Measurements from ENCODE around the gene THAP4. TPM values are rescaled to one million over a fixed set of nuclear protein-coding genes. Genes with fewer than 3 reads are reported as not detected.

THAP4 gene
- total RNA-seq, 1 donor from 2014 or later = 29.1 TPM

GRCh38 chr2:241615041-241615440, 21.9 kb downstream of the THAP4 start:
- DNase-seq (ENCODE audit: low spot score) (no peak), ATAC-seq (no peak)

GRCh38 chr2:241613017-241613780, 23.8 kb downstream of the THAP4 start:
- no peak for DNase-seq (ENCODE audit: low spot score)
- no peak for ATAC-seq

GRCh38 chr2:241612156-241613016, 24.6 kb downstream of the THAP4 start:
- ATAC-seq = no peak
- DNase-seq (ENCODE audit: low spot score) = no peak

GRCh38 chr2:241611062-241611461, 25.9 kb downstream of the THAP4 start:
- ATAC-seq (no peak), DNase-seq (ENCODE audit: low spot score) (no peak)

- peak; percentile 95 for ATAC-seq
- DNase-seq (ENCODE audit: low spot score) = peak; percentile 75
These were observed 26.8 kb downstream of the THAP4 start for GRCh38 chr2:241609859-241610793.

- no peak for ATAC-seq
These were observed 28.1 kb downstream of the THAP4 start for GRCh38 chr2:241608881-241609280.

GRCh38 chr2:241607162-241607885, 29.6 kb downstream of the THAP4 start:
- DNase-seq (ENCODE audit: low spot score) = no peak
- ATAC-seq = no peak

More at GRCh38 chr2:241608881-241609280, 28.1 kb downstream of the THAP4 start:
- no peak for DNase-seq (ENCODE audit: low spot score)

- DNase-seq (ENCODE audit: low spot score) = no peak
- ATAC-seq = no peak
These were observed 30.8 kb downstream of the THAP4 start for GRCh38 chr2:241606186-241606585.

GRCh38 chr2:241603686-241604085, 33.3 kb downstream of the THAP4 start:
- DNase-seq (ENCODE audit: low spot score) = no peak
- ATAC-seq = no peak

- ATAC-seq = no peak
- DNase-seq (ENCODE audit: low spot score) = no peak
These were observed 34.2 kb downstream of the THAP4 start for GRCh38 chr2:241602720-241603119.

- DNase-seq (ENCODE audit: low spot score) (no peak), ATAC-seq (no peak)
These were observed 35.1 kb downstream of the THAP4 start for GRCh38 chr2:241601841-241602240.

- DNase-seq (ENCODE audit: low spot score) (no peak), ATAC-seq (no peak)
These were observed 37.3 kb downstream of the THAP4 start for GRCh38 chr2:241599615-241600014.

GRCh38 chr2:241598487-241598886, 38.5 kb downstream of the THAP4 start:
- ATAC-seq (peak; percentile 87), DNase-seq (ENCODE audit: low spot score) (no peak)

GRCh38 chr2:241598061-241598460, 38.9 kb downstream of the THAP4 start:
- DNase-seq (ENCODE audit: low spot score) (no peak), ATAC-seq (no peak)

- DNase-seq (ENCODE audit: low spot score) (no peak), ATAC-seq (no peak)
These were observed 39.4 kb downstream of the THAP4 start for GRCh38 chr2:241597561-241597960.

GRCh38 chr2:241595600-241596140, 41.3 kb downstream of the THAP4 start:
- no peak for DNase-seq (ENCODE audit: low spot score)
- peak; percentile 68 for ATAC-seq

- ATAC-seq (no peak), DNase-seq (ENCODE audit: low spot score) (no peak)
These were observed 43.7 kb downstream of the THAP4 start for GRCh38 chr2:241593271-241593670.

- ATAC-seq (no peak), DNase-seq (ENCODE audit: low spot score) (no peak)
These were observed 44.7 kb downstream of the THAP4 start for GRCh38 chr2:241592126-241592845.
